Superior temporal gyrus (tissue), 1 donor: ENCODE measurements around the gene PCARE.

ENCODE experiments used
- DNase-seq: peaks from one replicate; pipeline ENCODE4 v3.0.0-alpha.2; 2016; ENCODE audit errors: extremely low spot score

PCARE gene

GRCh38 chr2:29063646-29064345, 10.5 kb downstream of the PCARE start:
- DNase-seq: peak; percentile 72

DNA sequence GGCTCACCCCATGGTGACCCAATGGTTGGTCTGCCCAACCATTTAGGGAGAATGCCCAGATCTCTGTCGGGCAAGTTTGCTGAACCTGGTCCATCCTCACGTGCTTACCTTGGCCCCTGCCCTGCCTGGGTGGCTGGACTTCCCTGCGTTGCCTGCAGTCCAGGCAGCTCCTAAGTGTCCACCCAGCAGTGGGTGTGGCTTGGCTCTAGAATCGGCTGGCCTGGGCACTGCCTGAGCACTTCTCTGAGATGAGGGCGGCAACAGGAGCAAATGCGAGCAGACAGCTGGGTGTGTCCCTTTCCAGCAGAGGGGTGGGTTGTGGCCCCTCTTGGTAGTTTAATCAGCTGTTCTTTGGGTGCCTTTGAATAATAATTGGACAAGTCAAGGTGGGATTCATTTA, 11.3 kb downstream of the PCARE start:
- DNase-seq: no peak

DNA sequence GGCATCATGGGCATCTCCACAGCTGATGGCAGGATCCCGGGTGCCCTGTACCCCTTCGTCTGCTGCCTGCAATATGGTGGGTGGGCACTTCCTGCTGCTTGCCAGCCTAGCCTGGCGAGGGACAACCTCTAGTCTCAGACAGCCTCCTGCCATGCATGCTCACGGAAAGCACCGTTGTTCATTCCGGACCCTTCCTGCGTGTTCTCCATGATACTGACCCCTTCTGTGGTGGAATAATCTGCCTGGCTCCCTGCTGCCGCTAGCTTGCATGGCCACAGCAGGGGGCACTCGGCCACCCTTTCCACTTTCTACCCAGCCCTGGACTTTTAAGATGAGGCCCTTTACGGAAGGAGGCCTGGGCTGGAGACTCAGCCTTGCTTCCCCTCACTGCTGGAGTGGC, 12.0 kb downstream of the PCARE start:
- no peak for DNase-seq

GRCh38 chr2:29061616-29062015, 12.7 kb downstream of the PCARE start:
- no peak for DNase-seq

GRCh38 chr2:29061176-29061575, 13.1 kb downstream of the PCARE start:
- DNase-seq: no peak

DNA sequence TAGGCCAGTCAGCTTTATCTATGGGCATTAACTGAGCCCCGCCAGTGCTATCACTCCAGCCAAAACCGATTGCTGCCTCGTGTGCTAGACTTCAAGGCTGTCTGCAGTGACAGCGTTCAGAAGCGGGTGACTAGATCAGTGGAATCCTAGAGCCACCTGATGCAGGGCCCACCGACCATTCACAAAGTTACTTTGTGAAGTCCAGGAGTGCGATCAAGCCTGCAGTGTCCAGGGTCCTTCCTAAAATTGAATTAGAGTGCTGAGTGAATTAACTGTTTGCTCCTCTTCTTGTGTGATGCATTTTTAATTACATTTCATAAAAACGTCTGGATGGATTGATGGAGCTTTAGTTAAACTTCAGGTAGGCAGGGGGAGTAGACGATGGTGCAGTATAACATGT, 13.9 kb downstream of the PCARE start:
- no peak for DNase-seq

GRCh38 chr2:29059624-29060023, 14.7 kb downstream of the PCARE start:
- no peak for DNase-seq

GRCh38 chr2:29057006-29057405, 17.3 kb downstream of the PCARE start:
- no peak for DNase-seq

- DNase-seq: no peak
Measured at GRCh38 chr2:29056452-29056851, 17.9 kb downstream of the PCARE start.

- no peak for DNase-seq
Measured at GRCh38 chr2:29055601-29056000, 18.7 kb downstream of the PCARE start.

- no peak for DNase-seq
Measured at GRCh38 chr2:29054430-29054829, 19.9 kb downstream of the PCARE start.

GRCh38 chr2:29053670-29054400, 20.5 kb downstream of the PCARE start:
- no peak for DNase-seq

DNA sequence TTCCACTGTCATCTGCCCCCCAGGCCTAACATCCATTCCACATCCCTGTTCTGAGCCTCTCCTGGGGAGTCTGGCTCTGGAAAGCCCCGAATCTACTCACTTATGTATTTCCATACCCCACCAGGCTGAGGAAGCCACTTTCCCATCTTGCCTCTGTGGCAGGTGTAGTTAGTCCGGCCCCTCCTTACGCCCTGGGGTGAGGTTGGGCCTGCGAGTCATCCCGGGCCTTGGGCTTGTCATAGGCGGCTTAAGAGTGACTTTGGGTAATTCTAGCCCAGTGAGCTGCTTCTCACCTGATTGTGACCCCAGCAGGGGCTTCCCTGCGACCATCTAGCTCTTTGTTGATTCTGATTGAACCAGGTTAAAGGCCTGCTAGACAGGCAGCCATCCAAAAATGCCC, 21.1 kb downstream of the PCARE start:
- no peak for DNase-seq

DNA sequence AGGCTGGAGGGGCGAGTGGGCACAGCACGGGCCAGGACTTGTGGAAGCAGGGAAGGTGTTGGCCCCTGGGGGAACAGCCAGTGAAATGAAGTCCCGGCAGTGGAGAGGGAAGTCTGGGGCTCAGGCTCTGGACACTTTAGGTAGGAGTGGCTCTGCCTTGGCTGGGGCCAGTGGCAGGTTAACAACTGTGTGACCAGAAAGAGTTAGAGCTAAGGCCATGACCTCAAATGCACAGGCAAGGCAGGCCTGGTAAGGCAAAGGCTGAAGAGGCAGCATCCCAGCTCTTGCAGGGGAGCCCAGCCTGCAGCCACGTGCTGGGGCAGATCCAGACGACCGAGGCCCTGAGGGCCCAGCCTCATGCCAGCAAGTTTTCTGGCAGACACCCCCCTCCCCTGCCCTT, 21.5 kb downstream of the PCARE start:
- no peak for DNase-seq

- no peak for DNase-seq
Measured at GRCh38 chr2:29051730-29052129, 22.6 kb downstream of the PCARE start.

DNA sequence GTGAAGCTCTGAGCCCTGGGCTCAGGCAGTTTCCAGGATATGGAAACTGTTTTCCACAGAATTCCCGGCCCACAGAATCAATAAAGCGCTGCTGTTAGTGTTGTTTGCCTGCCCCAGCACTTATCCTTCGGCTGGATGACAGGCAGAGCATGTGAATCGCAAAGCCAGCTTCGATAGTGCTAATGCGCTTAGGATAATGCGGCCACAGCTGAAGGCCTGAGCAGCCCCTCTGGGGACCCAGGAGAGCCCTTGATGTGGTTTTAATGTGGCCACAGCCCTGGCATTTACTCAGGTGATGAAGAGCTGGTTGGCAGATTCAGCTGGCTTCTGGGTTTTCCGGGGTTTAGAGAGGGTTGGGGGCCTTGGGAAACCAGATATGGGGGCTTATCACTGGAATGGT, 23.7 kb downstream of the PCARE start:
- DNase-seq: no peak

- no peak for DNase-seq
Measured at GRCh38 chr2:29047083-29047845, 27.1 kb downstream of the PCARE start.

DNA sequence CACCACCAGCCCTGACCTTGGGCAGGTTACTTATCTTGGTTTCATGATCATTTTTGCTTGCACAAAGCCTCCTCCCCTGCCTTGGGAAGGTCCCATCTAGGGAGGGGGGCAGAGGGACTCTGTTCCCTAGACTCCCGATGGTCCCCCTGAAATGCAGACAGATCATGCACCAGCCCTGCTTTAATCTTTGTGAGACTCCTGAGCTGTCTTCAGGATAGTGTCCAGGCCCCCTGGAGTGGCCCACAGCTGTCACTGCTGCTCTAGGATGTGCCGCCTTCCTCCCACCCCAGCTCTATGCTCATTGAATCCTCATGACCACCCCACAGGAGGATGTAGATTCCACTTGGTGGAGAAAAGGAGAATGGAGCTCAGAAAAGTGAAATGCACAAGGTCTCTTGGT, 28.0 kb downstream of the PCARE start:
- DNase-seq: no peak

GRCh38 chr2:29044459-29044858, 29.9 kb downstream of the PCARE start:
- no peak for DNase-seq

DNA sequence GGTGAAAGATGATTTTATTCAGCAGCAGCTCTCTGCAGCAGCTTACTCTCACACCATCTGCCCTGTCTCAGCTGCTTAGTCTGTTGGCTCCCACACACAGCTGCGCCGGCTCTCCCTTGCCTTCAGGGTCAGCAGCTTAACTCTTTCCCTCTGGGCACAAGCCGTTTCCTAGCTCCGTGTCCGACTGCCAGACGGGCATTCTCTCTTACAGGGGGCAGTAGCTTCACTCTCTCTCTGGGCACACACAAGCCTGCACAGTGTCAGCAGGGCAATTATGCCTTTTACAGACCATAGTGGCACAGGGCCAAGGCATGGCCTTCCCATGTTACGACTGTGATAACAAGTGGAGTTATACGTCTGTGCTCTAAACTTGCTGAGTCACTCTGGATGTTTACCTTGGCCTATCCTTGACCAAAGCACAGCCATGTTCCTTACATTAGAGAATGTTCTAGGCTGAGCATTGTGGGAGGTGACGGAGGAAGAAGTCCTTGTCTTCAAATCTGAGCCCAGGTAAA, 31.7 kb downstream of the PCARE start:
- DNase-seq: no peak

- DNase-seq: no peak
Measured at GRCh38 chr2:29041161-29041660, 33.1 kb downstream of the PCARE start.

GRCh38 chr2:29040552-29040951, 33.8 kb downstream of the PCARE start:
- DNase-seq: no peak
